Fibroblast of mammary gland (primary cell): Measurements from ENCODE around the gene URAD.
A peak's percentile ranks its signal among the peaks of the same experiment; 100 is the strongest.

Experiments used
- DNase-seq: peaks from one replicate; pipeline ENCODE4 v3.0.0-alpha.2; 2010; ENCODE audit warnings: low read depth
- H3K4me3 ChIP-seq: 2 replicates; pipeline ENCODE4 v1.5.1; 2011; ENCODE audit warnings: low read depth, mild to moderate bottlenecking, low read length, moderate library complexity; ENCODE audit not compliant: control insufficient read depth
- CTCF ChIP-seq: conservative IDR thresholded peaks from 2 replicates; pipeline ENCODE4 v1.5.1; 2011; ENCODE audit warnings: low read depth, low read length, inconsistent platforms; ENCODE audit not compliant: control insufficient read depth, insufficient read depth

Gene URAD

GRCh38 chr13:28000567-28000966, 12.1 kb upstream of the URAD start:
- TF ChIP-seq CTCF: no peak
- DNase-seq: no peak
- no peak overlapping the region for H3K4me3 ChIP-seq

DNA sequence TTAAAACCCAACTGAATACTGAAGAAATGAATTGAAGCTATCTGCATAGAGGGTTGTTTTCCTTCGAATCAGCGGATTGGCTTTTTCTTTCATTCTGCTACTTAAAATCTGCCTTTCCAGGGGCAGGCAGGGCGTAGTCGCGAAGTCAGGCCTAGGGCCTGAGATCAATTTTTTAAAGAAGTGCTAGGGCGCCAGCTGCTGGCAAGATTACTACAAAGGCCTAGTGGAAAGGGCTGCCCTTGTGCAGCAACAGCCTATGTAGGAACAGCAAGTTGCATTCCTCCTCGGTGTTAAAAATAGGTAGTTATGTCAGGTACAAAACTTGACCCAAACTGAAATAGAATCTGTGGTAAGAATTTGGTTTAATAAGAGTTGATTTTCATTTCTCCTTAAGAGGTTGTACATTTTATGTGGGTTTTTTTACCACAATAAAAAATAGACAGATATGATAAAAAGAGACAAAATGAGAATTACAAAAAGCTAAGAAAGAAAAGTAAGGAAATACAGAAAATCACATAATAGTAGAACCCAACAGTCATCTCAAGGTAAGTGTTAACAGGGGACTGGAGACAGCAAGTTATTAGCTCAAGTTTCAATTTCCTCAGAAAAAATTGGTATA, 9.5 kb upstream of the URAD start:
- TF ChIP-seq CTCF: peak; percentile 42
- peak; percentile 23 for DNase-seq
- no peak overlapping the region for H3K4me3 ChIP-seq

DNA sequence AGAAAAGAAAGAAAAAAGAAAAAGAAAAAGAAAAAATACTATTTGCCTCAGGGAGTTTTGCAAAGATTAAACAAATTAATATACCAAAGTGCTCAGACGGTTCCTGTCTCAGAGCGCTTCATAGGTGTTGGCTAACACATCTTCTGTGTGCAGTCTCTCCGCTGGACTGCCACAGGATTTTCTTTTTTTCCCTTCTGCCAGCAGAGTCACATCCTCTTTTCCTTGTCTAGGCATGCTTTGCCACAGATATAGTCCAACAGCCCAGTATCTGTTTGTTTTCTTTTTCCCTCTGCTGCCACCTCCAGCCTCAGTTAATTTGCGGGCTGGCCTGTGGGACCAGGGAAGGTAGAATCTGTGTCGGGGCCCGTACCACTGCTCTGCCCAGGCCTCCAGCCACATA, 3.4 kb upstream of the URAD start:
- DNase-seq: no peak
- no peak overlapping the region for H3K4me3 ChIP-seq
- TF ChIP-seq CTCF: no peak

GRCh38 chr13:27985600-27985999, 2.9 kb downstream of the URAD start:
- no peak for TF ChIP-seq CTCF
- no peak for DNase-seq
- H3K4me3 ChIP-seq: no peak overlapping the region

DNA sequence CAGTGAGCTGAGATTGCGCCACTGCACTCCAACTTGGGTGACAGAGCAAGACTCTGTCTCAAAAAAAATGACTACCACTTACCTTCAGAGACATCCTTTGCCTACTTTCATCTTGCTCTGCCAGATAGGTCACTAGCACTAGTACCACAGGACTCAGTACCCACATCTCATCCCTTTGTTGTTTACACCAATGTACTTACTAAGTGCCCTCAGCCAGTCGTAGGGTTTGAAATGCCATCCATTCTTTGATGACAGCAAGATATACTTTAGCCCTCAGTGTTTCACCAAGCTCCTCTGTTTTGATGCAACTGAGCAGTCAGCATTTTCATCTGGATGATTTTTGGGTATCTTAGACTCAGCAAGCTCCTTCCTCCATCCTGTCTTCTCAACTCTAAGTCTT, 6.1 kb downstream of the URAD start:
- no peak for TF ChIP-seq CTCF
- no peak for DNase-seq
- H3K4me3 ChIP-seq: no peak overlapping the region

GRCh38 chr13:27981006-27981708, 7.3 kb downstream of the URAD start:
- TF ChIP-seq CTCF: no peak
- H3K4me3 ChIP-seq: no peak overlapping the region
- no peak for DNase-seq
